NOMO-1 (cell line): ENCODE measurements around the gene CADPS.

Source experiments
- DNase-seq, 2 experiments: peaks; one replicate each; lab custom pipeline; 2025; ENCODE audit not compliant: unreplicated experiment in 2 of 2; lab: John Stamatoyannopoulos, UW

CADPS gene

DNA sequence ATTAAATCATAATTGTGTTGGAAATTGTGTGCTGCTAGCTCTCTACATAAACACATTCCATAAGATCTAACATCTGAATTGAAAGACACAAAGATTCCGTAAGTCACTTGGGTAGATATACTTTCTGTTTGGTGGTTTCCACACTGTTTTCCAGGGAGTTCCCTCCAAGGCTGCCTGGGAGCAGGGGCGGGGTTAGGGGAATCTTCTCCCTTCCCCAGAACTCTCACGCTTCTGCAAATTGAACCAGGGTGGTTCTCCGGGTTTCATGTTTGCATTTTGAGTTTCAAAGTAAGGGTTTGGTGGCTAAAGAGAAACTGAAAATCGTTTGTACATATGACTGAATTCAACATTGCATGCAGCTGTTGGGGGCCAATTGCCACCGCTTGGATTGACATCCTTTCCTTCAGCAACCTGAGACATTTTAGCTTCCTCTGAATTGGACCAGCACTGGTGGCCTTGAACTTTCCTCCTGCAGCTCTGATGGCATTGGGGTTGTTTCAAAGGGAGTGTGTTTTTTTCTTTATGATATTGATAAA is 309.1 kb downstream of the CADPS start:
- DNase-seq, result no peak

DNA sequence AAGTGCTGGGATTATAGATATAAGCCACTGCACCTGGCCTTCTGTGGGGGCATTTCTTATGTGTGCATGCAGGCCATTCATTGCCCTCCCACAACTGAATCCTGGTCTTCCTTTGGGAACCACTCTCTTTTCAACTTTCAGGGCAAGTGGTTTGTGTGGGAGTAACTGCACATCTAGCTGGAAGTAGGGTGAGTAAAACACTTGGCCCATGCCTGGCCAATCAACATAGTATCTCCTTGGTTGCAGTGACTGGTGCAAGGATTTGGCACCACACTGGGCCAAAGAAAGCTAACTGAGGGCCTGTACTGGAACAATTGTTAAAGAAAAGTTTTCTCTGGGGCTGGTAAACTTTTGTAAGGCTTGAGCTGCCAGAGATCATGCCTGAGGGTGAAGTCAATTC is 312.6 kb downstream of the CADPS start:
- DNase-seq, result no peak

GRCh38 chr3:62562017-62562416 is 313.2 kb downstream of the CADPS start:
- DNase-seq, result no peak

GRCh38 chr3:62559831-62560445 is 315.3 kb downstream of the CADPS start:
- DNase-seq, result no peak

DNA sequence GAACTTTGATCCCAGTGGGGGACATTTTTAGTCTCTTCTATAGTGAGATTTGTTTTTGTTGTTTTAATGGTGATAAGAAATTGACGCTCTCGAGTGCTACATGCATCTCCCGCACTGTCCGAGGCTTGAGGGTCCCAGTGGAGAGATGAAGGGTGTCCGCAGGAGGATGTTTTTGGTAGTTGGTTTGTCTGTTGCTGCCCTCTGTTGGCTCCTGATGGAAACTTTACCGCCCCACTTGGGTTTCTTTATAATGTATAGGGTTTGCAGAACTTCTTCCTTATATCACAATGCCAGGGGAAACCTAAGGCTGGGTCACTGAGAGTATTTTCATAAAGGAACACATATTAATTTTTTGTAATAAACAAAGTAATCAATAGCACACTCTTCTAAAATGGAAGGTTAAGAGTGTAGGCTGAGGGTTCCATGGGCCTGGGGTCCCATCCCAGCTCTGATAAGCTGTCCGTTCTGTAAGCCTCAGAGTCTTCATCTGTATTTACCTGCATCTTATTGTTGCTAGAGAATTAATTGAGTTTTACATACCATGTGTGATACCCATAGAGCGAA is 316.6 kb downstream of the CADPS start:
- DNase-seq, result no peak

DNA sequence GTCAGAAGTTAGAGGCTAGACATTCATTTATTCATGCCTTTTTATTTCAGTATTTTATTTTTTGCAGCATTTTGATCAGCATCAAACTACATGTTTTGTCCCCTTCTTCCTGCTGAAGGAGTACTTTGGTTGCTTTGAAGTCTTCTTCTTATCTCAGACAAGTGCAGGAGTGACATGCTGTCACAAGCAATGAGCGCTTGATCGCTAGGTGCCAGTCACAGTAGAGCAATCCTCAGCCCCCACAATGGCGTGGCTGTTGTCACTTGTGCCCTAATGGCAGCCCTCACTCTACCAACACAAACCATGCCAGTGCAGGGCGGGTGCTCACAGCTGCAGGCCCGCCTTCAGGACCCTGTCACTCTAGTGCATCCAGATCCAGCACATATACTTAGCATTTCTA is 317.2 kb downstream of the CADPS start:
- DNase-seq, result no peak

- DNase-seq, result no peak
These were observed 317.8 kb downstream of the CADPS start for GRCh38 chr3:62557450-62557849.

GRCh38 chr3:62556121-62556815 is 318.9 kb downstream of the CADPS start:
- no peak for DNase-seq

DNA sequence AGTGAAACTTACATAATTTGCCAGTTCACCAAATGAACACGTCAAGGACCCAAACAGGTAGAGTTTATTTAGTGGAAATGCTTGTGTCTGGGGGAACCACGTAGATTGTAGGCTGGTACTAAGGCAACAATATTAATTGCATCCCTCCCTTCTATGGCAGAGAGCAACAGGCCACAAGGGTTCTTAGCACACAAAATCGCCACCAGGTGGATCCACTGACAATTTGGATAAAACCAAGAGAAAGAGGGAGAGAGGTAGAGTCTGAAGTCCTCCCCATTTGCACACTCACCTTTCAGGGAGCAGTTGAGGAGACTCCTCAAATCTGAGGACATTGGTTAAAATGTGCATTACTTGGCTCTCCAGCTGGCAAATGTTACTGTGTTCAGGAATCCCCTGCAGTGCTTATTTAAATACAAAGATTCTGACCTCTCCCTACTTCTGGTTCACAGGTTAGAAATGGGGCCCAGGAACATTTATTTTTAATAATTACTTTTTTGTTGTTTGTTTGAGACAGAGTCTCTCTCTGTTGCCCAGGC is 320.9 kb downstream of the CADPS start:
- DNase-seq, result no peak

GRCh38 chr3:62553811-62554210 is 321.4 kb downstream of the CADPS start:
- no peak for DNase-seq

GRCh38 chr3:62551556-62551955 is 323.7 kb downstream of the CADPS start:
- DNase-seq, result no peak

GRCh38 chr3:62550439-62550838 is 324.8 kb downstream of the CADPS start:
- no peak for DNase-seq

DNA sequence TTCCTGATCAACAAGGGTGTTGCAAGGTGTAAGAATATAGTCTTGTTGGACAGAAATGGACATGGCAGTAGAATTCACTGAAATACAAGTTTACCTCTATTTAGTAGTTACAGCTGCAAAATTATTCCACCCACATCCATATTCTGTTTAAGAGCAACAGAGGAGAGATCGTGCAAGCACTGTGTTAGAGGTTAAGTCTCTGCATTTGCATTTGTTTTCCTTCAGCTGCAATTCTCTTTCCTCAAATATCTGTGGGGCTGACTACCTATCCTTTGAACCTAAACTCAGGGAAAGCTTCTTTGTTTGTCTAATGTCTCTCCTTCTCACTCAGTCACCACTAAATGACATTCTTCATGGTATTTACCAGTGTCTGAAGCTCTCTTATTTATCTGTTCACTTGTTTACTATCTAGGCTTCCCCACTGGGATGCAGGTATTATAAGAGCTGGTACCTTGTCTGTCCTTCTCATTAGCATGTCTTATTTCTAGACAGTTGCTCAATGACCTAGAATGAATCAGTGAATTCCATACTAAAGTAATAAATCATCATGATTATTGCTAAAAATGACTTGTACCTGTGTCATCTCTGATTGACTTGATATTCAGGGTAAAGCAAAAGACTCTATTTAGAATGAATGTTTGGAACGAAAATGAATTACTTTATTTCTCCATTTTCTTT is 326.5 kb downstream of the CADPS start:
- DNase-seq, result no peak

DNA sequence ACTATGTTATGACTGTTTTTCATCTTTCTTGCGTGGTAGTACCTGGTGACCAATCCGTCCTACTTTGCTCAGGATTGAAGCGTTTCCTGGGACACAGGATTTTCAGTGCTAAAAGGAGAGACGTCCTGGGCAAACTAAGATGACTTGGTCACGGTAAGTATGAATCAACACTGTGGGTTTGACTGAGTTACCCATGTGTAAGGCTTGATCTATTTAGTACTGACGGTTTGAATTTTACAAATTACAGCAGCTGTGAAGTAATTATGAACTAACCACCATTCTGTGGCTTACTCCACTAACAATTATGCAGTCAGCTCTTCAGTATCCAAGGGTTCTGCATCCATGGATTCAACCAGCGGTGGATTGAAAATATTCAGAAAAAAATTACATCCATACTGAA is 328.9 kb downstream of the CADPS start:
- DNase-seq, result no peak

DNA sequence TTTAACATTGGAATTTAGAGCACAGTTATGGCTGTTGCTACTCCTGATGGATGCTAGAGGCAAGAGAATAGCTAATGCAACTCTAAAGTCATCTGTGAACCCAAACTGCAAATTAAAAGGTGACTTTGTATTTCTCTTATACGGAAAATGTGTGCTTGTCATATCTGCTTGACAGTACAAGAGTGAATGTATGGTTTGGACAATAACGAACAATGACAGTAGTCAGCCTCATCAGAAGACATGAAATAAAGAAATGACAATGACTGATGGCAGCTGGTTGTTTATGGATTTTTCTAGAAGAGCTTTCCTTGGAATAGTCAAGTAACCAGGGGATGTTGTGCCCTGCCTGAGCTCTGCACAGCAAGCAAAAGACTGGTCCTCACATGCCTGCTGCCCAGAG is 333.0 kb downstream of the CADPS start:
- no peak for DNase-seq

DNA sequence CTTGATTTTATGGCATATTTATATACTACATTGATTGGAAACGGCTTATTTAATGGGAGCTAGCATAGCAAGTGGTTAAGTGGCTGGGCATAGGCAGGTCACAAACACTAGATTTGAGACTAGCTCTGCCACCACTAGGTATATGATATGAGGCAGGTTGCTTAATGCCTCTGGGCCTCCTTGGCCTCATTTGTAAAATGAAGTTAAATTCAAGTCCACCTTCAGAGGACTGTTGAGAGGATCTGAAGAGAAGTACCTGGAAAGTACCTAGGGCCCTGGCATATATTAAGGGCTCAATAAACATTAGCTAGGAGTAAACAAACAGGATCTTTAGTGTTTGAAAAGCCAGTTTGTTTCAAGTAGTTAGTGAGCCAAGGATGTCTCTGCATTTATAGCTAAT is 335.5 kb downstream of the CADPS start:
- no peak for DNase-seq

DNA sequence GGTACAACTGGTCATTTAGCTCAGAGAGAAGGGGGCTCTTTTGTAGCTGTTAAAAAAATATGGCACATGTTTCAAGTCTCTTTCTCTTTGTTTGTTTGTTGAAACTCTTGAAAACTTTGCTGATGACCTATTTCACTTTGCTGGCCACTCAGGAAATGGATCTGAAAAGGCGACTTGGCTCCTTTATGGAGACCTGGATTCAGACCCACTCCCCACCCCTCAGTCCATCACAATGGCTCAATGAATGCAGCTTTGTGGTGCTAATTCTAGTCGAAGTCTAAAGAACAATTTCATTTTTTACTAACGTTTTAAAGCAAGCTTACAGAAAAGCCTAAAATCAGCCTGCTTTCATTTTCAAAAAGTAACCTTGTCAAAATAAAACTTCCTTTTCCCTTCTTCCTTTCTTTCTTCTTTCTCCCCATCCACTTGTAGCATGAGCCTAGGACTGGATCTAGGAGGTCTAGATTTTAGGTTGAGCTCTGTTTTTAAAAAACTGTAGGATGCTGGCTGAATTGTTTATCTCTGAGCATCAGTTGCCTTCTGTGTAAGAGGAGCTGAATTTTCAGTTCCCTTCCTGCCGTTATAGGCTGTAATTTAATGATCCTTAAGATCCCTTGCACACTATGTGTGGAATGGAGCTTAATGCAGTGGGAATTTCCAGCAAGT is 336.4 kb downstream of the CADPS start:
- DNase-seq, result no peak

- no peak for DNase-seq
These were observed 340.9 kb downstream of the CADPS start for GRCh38 chr3:62534326-62534725.

- DNase-seq, result no peak
These were observed 342.4 kb downstream of the CADPS start for GRCh38 chr3:62532796-62533195.

GRCh38 chr3:62531981-62532380 is 343.2 kb downstream of the CADPS start:
- DNase-seq, result no peak

GRCh38 chr3:62531493-62531892 is 343.7 kb downstream of the CADPS start:
- no peak for DNase-seq
